ENCODE results near the gene GRM7. TPM values are rescaled to one million over a fixed set of nuclear protein-coding genes. Genes with fewer than 3 reads are reported as not detected.

GRM7 gene
- total and polyA plus RNA-seq, 2 of the 4 experiments (the other 2 are of a cell fraction): not detected

GRCh38 chr3:7657214-7658112 lies 796.5 kb downstream of the GRM7 start:
- no peak for TF ChIP-seq FOS (IDR thresholded peaks at IDR 0.05; ENCODE audit: low read depth, low read length)
- no peak for TF ChIP-seq MXI1 (IDR thresholded peaks at IDR 0.05; ENCODE audit: borderline replicate concordance, low read depth, low read length)
- POLR2A ChIA-PET (ENCODE audit: unreplicated experiment): no interaction called here
- no peak for DNase-seq

More at GRCh38 chr3:7657214-7658112, 796.5 kb downstream of the GRM7 start:
- Histone ChIP-seq H3K4me3 (ENCODE audit: insufficient read depth, low read depth, low read length) (no peak overlapping the region), H2BK5ac (ENCODE audit: low read depth, low read length, poor library complexity, severe bottlenecking) (no peak overlapping the region), H3K9ac (ENCODE audit: low read depth, low read length) (no peak overlapping the region), H2AFZ (replicated peaks; ENCODE audit: low read length, poor library complexity) (no peak overlapping the region), H4K91ac (ENCODE audit: insufficient read depth, low read depth, low read length) (no peak overlapping the region), H4K5ac (ENCODE audit: low read depth, low read length) (no peak overlapping the region), H3K9me3 (ENCODE audit: control insufficient read depth, insufficient read depth, low read length) (peaks cover 14% of the 10 kb centered on the region), H2AK9ac (replicated peaks; ENCODE audit: low read depth, low read length, poor library complexity) (no peak overlapping the region), H3K23ac (ENCODE audit: low read depth, low read length) (no peak overlapping the region), H4K20me1 (ENCODE audit: insufficient read depth, low read length) (no peaks in the 10 kb centered on the region), H3K14ac (replicated peaks; ENCODE audit: low read depth, low read length) (no peak overlapping the region), H3K9me1 (ENCODE audit: insufficient read depth, low read length) (no peaks in the 10 kb centered on the region), H3K56ac (ENCODE audit: extremely low read depth, insufficient read depth, low read length) (no peak overlapping the region), H3K79me1 (ENCODE audit: low read depth in 1 of 2, low read length in 2 of 2) (no peaks in the 10 kb centered on the region), H2BK15ac (ENCODE audit: low read depth, low read length) (no peak overlapping the region), H3K18ac (ENCODE audit: low read depth, low read length) (no peak overlapping the region), H4K8ac (ENCODE audit: low read depth in 2 of 2, low read length in 2 of 2) (no peak overlapping the region), H3K27me3 (ENCODE audit: control insufficient read depth, insufficient read depth, low read length) (no peaks in the 10 kb centered on the region), H3K27ac (ENCODE audit: insufficient read depth, low read length) (no peak overlapping the region), H3K36me3 (ENCODE audit: control insufficient read depth, insufficient read depth, low read length) (no peaks in the 10 kb centered on the region), H3K4me2 (ENCODE audit: low read depth, low read length) (no peak overlapping the region), H2BK20ac (ENCODE audit: low read depth, low read length) (no peak overlapping the region), H2BK120ac (ENCODE audit: low read depth, low read length) (no peak overlapping the region), H2AK5ac (ENCODE audit: low read depth, low read length) (no peak overlapping the region), H3K4ac (ENCODE audit: low read depth, low read length) (no peak overlapping the region), H3K4me1 (ENCODE audit: control insufficient read depth, insufficient read depth, low read length) (no peaks in the 10 kb centered on the region)
- in situ Hi-C loops (cut with MboI; ENCODE audit: low sequenced_read_pairs) (no loop called here), intact Hi-C loops (cut with micrococcal nuclease) (no loop called here), dilution Hi-C loops (cut with HindIII; ENCODE audit: low sequenced_read_pairs, unreplicated experiment) (no loop called here)
- BruUV-seq (replicated peaks): no TSS peak
- no peak for ATAC-seq (ENCODE audit: low read depth)
- no CpG with 5 or more reads among the region's 4 CpGs for WGBS, 2 experiments (ENCODE audit: extremely low coverage in 2 of 2, insufficient read length in 1 of 2)
- CTCF ChIA-PET: no interaction called here

Measured in IMR-90 (cell line).